ENCODE results near the gene CEP350. TPM values are rescaled to one million over a fixed set of nuclear protein-coding genes. Genes with fewer than 3 reads are reported as not detected.

Gene CEP350
- total RNA-seq, 2 donors from 2014 or later, result 41.5 to 55.4 TPM

- H3K4me3 ChIP-seq, result no peak overlapping the region
- peaks cover under 1% of the 10 kb centered on the region for H3K4me1 ChIP-seq
- no peaks in the 10 kb centered on the region for H3K9me3 ChIP-seq
- intact Hi-C loops (cut with DNase I), result no loop called here
- ATAC-seq (no peak), DNase-seq (no peak)
- TF ChIP-seq CTCF (IDR thresholded peaks at IDR 0.05) (no peak), POLR2A (IDR thresholded peaks at IDR 0.05) (no peak)
- 79 to 89% methylated on average over 1 of the region's 1 CpG for WGBS, 2 donors
- no peaks in the 10 kb centered on the region for H3K27me3 ChIP-seq
- no peak overlapping the region for H3K27ac ChIP-seq
- H3K36me3 ChIP-seq (replicated peaks in 1 of 2; ENCODE audit: insufficient read depth in 1 of 2, low read depth in 2 of 2), result peaks cover 0 to 4% of the 10 kb centered on the region in 2 donors
Measured at GRCh38 chr1:179924268-179924667, 30.3 kb upstream of the CEP350 start.

- no peak overlapping the region for H3K27ac ChIP-seq
- H3K9me3 ChIP-seq, result no peaks in the 10 kb centered on the region
- H3K36me3 ChIP-seq (replicated peaks in 1 of 2; ENCODE audit: insufficient read depth in 1 of 2, low read depth in 2 of 2), result no peaks in the 10 kb centered on the region
- intact Hi-C loops (cut with DNase I), result no loop called here
- H3K27me3 ChIP-seq, result no peaks in the 10 kb centered on the region
- no peak for ATAC-seq
- DNase-seq, result no peak
- TF ChIP-seq CTCF (IDR thresholded peaks at IDR 0.05) (no peak), POLR2A (IDR thresholded peaks at IDR 0.05) (no peak)
- H3K4me3 ChIP-seq, result no peak overlapping the region
- 81 to 88% methylated on average over 5 of the region's 5 CpGs for WGBS, 2 donors
- peaks cover 11% of the 10 kb centered on the region for H3K4me1 ChIP-seq
Measured at GRCh38 chr1:179925302-179925701, 29.3 kb upstream of the CEP350 start.

- no peak overlapping the region for H3K27ac ChIP-seq
- H3K9me3 ChIP-seq, result no peaks in the 10 kb centered on the region
- no peaks in the 10 kb centered on the region for H3K36me3 ChIP-seq (replicated peaks in 1 of 2; ENCODE audit: insufficient read depth in 1 of 2, low read depth in 2 of 2)
- no peak overlapping the region for H3K4me3 ChIP-seq
- 76 to 80% methylated on average over 4 of the region's 4 CpGs for WGBS, 2 donors
- peaks cover 13% of the 10 kb centered on the region for H3K4me1 ChIP-seq
- intact Hi-C loops (cut with DNase I), result no loop called here
- TF ChIP-seq POLR2A (IDR thresholded peaks at IDR 0.05) (no peak), CTCF (IDR thresholded peaks at IDR 0.05) (no peak)
- ATAC-seq, result no peak
- no peaks in the 10 kb centered on the region for H3K27me3 ChIP-seq
- DNase-seq, result no peak
Measured at GRCh38 chr1:179925922-179926849, 28.4 kb upstream of the CEP350 start.

GRCh38 chr1:179926850-179927205 is 27.8 kb upstream of the CEP350 start:
- WGBS, 2 donors, result 92 to 100% methylated on average over 3 of the region's 3 CpGs
- DNase-seq, result no peak
- no peak for ATAC-seq
- H3K27me3 ChIP-seq, result no peaks in the 10 kb centered on the region
- intact Hi-C loops (cut with DNase I), result no loop called here
- H3K4me1 ChIP-seq, result peaks cover 19% of the 10 kb centered on the region
- TF ChIP-seq CTCF (IDR thresholded peaks at IDR 0.05), result no peak
- no peak for TF ChIP-seq POLR2A (IDR thresholded peaks at IDR 0.05)
- H3K4me3 ChIP-seq, result no peak overlapping the region
- H3K27ac ChIP-seq, result no peak overlapping the region
- no peaks in the 10 kb centered on the region for H3K36me3 ChIP-seq (replicated peaks in 1 of 2; ENCODE audit: insufficient read depth in 1 of 2, low read depth in 2 of 2)
- H3K9me3 ChIP-seq, result no peaks in the 10 kb centered on the region

Measured in body of pancreas (tissue), 4 donors.